ENCODE results near the gene CD99.
"Not testable (repeated sequence)": the region's sequence is repeated elsewhere in the genome, so short reads cannot be mapped to it uniquely, and the experiment has no call there.

The CD99 gene

DNA sequence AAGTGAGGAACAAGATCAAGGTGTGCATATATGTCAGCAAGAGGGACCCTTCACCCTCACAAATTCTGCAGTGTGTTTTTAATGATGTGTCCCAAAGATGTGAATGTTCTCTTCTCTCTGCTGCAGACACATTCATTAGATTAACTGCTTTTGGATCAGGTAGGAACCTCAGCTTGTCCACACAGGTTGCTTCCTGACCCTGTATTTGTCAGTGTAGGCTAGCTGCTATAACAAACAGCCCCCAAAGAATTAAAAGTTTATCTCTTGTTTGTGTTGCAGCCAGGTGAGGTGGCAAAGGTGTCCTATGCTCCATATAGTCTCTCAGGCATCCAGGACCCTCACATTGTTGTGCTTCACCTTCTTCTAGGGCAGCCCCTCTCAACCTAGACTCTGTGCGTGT lies 78.5 kb downstream of the CD99 start:
- no peak overlapping the region for H2AFZ ChIP-seq (ENCODE audit: low read length, unreplicated experiment)
- no peak overlapping the region for H3K4me3 ChIP-seq (ENCODE audit: low read depth, low read length)
- peaks cover 8% of the 10 kb centered on the region for H3K27me3 ChIP-seq (ENCODE audit: insufficient read depth, low read length)
- peaks cover 2% of the 10 kb centered on the region; the same call in 1 of the 2 replicates for H3K36me3 ChIP-seq (ENCODE audit: insufficient read depth, low read length)
- no peaks in the 10 kb centered on the region for H3K4me1 ChIP-seq (ENCODE audit: control insufficient read depth, insufficient read depth, low read length, unreplicated experiment)
- H3K79me2 ChIP-seq (ENCODE audit: control insufficient read depth, insufficient read depth, low read length, unreplicated experiment) = no peaks in the 10 kb centered on the region
- no peak overlapping the region for H3K27ac ChIP-seq (ENCODE audit: low read depth, low read length)

GRCh38 chrX:2773166-2774055 lies 82.3 kb downstream of the CD99 start:
- H3K27me3 ChIP-seq (ENCODE audit: insufficient read depth, low read length) = peaks cover 15% of the 10 kb centered on the region
- H3K4me1 ChIP-seq (ENCODE audit: control insufficient read depth, insufficient read depth, low read length, unreplicated experiment); H3K79me2 ChIP-seq (ENCODE audit: control insufficient read depth, insufficient read depth, low read length, unreplicated experiment); H3K36me3 ChIP-seq (ENCODE audit: insufficient read depth, low read length); H2AFZ ChIP-seq (ENCODE audit: low read length, unreplicated experiment); H3K4me3 ChIP-seq (ENCODE audit: low read depth, low read length); H3K27ac ChIP-seq (ENCODE audit: low read depth, low read length): not testable (repeated sequence)

- Histone ChIP-seq H2AFZ (ENCODE audit: low read length, unreplicated experiment) (no peak overlapping the region), H3K36me3 (ENCODE audit: insufficient read depth, low read length) (peaks cover 9% of the 10 kb centered on the region), H3K79me2 (ENCODE audit: control insufficient read depth, insufficient read depth, low read length, unreplicated experiment) (no peaks in the 10 kb centered on the region), H3K4me1 (ENCODE audit: control insufficient read depth, insufficient read depth, low read length, unreplicated experiment) (no peaks in the 10 kb centered on the region), H3K27ac (ENCODE audit: low read depth, low read length) (no peak overlapping the region), H3K27me3 (ENCODE audit: insufficient read depth, low read length) (peaks cover 15% of the 10 kb centered on the region), H3K4me3 (ENCODE audit: low read depth, low read length) (no peak overlapping the region)
These were observed 83.0 kb downstream of the CD99 start for GRCh38 chrX:2774057-2774456.

DNA sequence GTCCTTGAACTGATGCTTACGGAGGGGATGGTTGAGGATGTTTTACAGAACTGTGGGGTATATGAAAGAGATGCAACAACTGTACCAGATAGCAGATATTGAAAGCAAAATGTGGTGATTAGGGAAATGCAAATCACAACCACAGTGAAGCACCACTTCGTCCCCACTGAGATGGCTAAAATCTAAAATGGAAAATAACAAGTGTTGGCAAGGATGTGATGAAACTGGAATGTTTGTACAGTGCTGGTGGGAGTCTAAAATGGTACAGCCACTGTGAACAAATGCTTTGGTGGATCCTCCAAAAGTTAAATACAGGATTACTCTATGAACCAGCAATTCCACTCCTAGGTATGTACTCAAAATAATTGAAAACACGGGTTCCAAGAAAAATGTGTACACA lies 83.7 kb downstream of the CD99 start:
- H3K4me3 ChIP-seq (ENCODE audit: low read depth, low read length) = no peak overlapping the region
- H3K4me1 ChIP-seq (ENCODE audit: control insufficient read depth, insufficient read depth, low read length, unreplicated experiment) = no peaks in the 10 kb centered on the region
- H2AFZ ChIP-seq (ENCODE audit: low read length, unreplicated experiment) = no peak overlapping the region
- H3K79me2 ChIP-seq (ENCODE audit: control insufficient read depth, insufficient read depth, low read length, unreplicated experiment) = no peaks in the 10 kb centered on the region
- peaks cover 9% of the 10 kb centered on the region for H3K36me3 ChIP-seq (ENCODE audit: insufficient read depth, low read length)
- peaks cover 15% of the 10 kb centered on the region for H3K27me3 ChIP-seq (ENCODE audit: insufficient read depth, low read length)
- no peak overlapping the region for H3K27ac ChIP-seq (ENCODE audit: low read depth, low read length)

- not testable (repeated sequence) for H3K27me3 ChIP-seq (ENCODE audit: insufficient read depth, low read length); H3K4me3 ChIP-seq (ENCODE audit: low read depth, low read length); H3K4me1 ChIP-seq (ENCODE audit: control insufficient read depth, insufficient read depth, low read length, unreplicated experiment); H3K27ac ChIP-seq (ENCODE audit: low read depth, low read length); H3K36me3 ChIP-seq (ENCODE audit: insufficient read depth, low read length); H3K79me2 ChIP-seq (ENCODE audit: control insufficient read depth, insufficient read depth, low read length, unreplicated experiment); H2AFZ ChIP-seq (ENCODE audit: low read length, unreplicated experiment)
These were observed 89.6 kb downstream of the CD99 start for GRCh38 chrX:2780472-2781225.

DNA sequence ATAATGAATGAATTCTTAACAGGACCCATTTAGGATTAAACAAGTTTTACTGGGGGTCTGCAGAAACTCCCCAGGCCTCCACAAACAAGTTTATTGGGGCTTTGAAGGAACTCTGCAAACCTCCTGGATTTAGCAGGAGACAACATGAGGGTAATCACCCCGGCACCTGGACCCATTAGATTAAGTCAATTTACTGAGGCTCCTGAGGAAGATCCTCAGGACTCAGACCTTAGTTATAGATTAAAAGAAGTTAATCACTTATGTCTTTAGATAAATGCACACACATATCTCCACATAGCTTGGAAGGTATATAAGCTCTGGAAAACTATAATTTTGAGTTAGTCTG lies 90.1 kb downstream of the CD99 start:
- no peak overlapping the region for H3K27ac ChIP-seq (ENCODE audit: low read depth, low read length)
- no peak overlapping the region for H3K4me3 ChIP-seq (ENCODE audit: low read depth, low read length)
- peaks cover 5% of the 10 kb centered on the region for H3K4me1 ChIP-seq (ENCODE audit: control insufficient read depth, insufficient read depth, low read length, unreplicated experiment)
- H3K79me2 ChIP-seq (ENCODE audit: control insufficient read depth, insufficient read depth, low read length, unreplicated experiment) = no peaks in the 10 kb centered on the region
- no peak overlapping the region for H2AFZ ChIP-seq (ENCODE audit: low read length, unreplicated experiment)
- H3K36me3 ChIP-seq (ENCODE audit: insufficient read depth, low read length) = no peaks in the 10 kb centered on the region
- H3K27me3 ChIP-seq (ENCODE audit: insufficient read depth, low read length) = no peaks in the 10 kb centered on the region

DNA sequence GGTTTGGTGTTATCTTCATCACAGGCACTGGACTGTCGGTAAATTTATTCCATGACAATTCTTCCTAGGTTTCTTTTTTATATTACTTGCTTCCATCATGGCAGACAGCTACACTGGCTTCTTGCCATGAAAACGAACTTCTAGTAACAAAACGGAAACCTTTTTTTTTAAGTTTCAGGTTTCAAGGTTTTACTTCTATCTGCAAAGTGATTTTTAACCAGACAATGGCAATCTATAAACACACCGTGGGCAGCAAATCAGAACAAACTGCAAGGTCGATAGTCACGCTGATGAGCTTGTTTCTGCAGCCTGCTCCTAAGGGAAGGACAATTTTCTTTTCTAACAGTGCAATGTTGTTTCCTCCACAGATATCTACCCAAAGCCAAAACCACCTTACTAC lies 90.6 kb downstream of the CD99 start:
- no peaks in the 10 kb centered on the region for H3K36me3 ChIP-seq (ENCODE audit: insufficient read depth, low read length)
- no peak overlapping the region for H2AFZ ChIP-seq (ENCODE audit: low read length, unreplicated experiment)
- H3K79me2 ChIP-seq (ENCODE audit: control insufficient read depth, insufficient read depth, low read length, unreplicated experiment) = no peaks in the 10 kb centered on the region
- no peak overlapping the region for H3K27ac ChIP-seq (ENCODE audit: low read depth, low read length)
- H3K27me3 ChIP-seq (ENCODE audit: insufficient read depth, low read length) = no peaks in the 10 kb centered on the region
- H3K4me3 ChIP-seq (ENCODE audit: low read depth, low read length) = no peak overlapping the region
- peaks cover 5% of the 10 kb centered on the region for H3K4me1 ChIP-seq (ENCODE audit: control insufficient read depth, insufficient read depth, low read length, unreplicated experiment)

- Histone ChIP-seq H3K36me3 (ENCODE audit: insufficient read depth, low read length) (no peaks in the 10 kb centered on the region), H3K4me1 (ENCODE audit: control insufficient read depth, insufficient read depth, low read length, unreplicated experiment) (peaks cover 5% of the 10 kb centered on the region), H3K79me2 (ENCODE audit: control insufficient read depth, insufficient read depth, low read length, unreplicated experiment) (no peaks in the 10 kb centered on the region), H2AFZ (ENCODE audit: low read length, unreplicated experiment) (no peak overlapping the region), H3K4me3 (ENCODE audit: low read depth, low read length) (no peak overlapping the region), H3K27ac (ENCODE audit: low read depth, low read length) (no peak overlapping the region), H3K27me3 (ENCODE audit: insufficient read depth, low read length) (no peaks in the 10 kb centered on the region)
These were observed 91.1 kb downstream of the CD99 start for GRCh38 chrX:2782171-2782570.

- Histone ChIP-seq H3K27me3 (ENCODE audit: insufficient read depth, low read length) (no peaks in the 10 kb centered on the region), H3K36me3 (ENCODE audit: insufficient read depth, low read length) (no peaks in the 10 kb centered on the region), H3K27ac (ENCODE audit: low read depth, low read length) (no peak overlapping the region), H3K4me1 (ENCODE audit: control insufficient read depth, insufficient read depth, low read length, unreplicated experiment) (peaks cover 5% of the 10 kb centered on the region), H3K79me2 (ENCODE audit: control insufficient read depth, insufficient read depth, low read length, unreplicated experiment) (no peaks in the 10 kb centered on the region), H2AFZ (ENCODE audit: low read length, unreplicated experiment) (no peak overlapping the region), H3K4me3 (ENCODE audit: low read depth, low read length) (no peak overlapping the region)
These were observed 91.7 kb downstream of the CD99 start for GRCh38 chrX:2782778-2783177.

DNA sequence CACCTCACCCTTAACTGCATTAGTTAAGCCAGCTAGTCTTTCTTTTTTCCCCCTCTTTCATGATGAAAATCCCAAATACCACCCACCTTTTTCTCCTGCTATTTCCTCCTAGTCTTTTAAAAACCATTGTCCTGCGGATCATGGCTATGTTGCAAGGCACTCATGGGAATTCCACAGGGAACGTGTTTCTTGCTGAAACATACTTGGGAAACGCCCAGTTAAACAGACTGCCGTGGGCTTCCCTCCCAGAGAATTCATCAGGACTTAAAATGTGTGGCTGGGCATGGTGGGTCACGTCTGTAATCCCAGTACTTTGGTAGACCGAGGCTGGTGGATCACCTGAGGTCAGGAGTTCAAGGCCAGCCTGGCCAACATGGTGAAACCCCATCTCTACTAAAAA lies 92.9 kb downstream of the CD99 start:
- Histone ChIP-seq H3K36me3 (ENCODE audit: insufficient read depth, low read length) (no peaks in the 10 kb centered on the region), H3K79me2 (ENCODE audit: control insufficient read depth, insufficient read depth, low read length, unreplicated experiment) (no peaks in the 10 kb centered on the region), H3K4me3 (ENCODE audit: low read depth, low read length) (no peak overlapping the region), H2AFZ (ENCODE audit: low read length, unreplicated experiment) (no peak overlapping the region), H3K27ac (ENCODE audit: low read depth, low read length) (no peak overlapping the region), H3K27me3 (ENCODE audit: insufficient read depth, low read length) (no peaks in the 10 kb centered on the region), H3K4me1 (ENCODE audit: control insufficient read depth, insufficient read depth, low read length, unreplicated experiment) (peaks cover 5% of the 10 kb centered on the region)

- no peaks in the 10 kb centered on the region for H3K79me2 ChIP-seq (ENCODE audit: control insufficient read depth, insufficient read depth, low read length, unreplicated experiment)
- no peak overlapping the region for H3K27ac ChIP-seq (ENCODE audit: low read depth, low read length)
- no peaks in the 10 kb centered on the region for H3K27me3 ChIP-seq (ENCODE audit: insufficient read depth, low read length)
- H3K4me1 ChIP-seq (ENCODE audit: control insufficient read depth, insufficient read depth, low read length, unreplicated experiment) = peaks cover 5% of the 10 kb centered on the region
- H2AFZ ChIP-seq (ENCODE audit: low read length, unreplicated experiment) = no peak overlapping the region
- H3K4me3 ChIP-seq (ENCODE audit: low read depth, low read length) = no peak overlapping the region
- H3K36me3 ChIP-seq (ENCODE audit: insufficient read depth, low read length) = no peaks in the 10 kb centered on the region
These were observed 94.4 kb downstream of the CD99 start for GRCh38 chrX:2785538-2785937.
